Measurements from ENCODE around the gene TACR2.

Gene TACR2

GRCh38 chr10:69364232-69364940, 52.3 kb downstream of the TACR2 start:
- DNase-seq = no peak

GRCh38 chr10:69363666-69364065, 53.1 kb downstream of the TACR2 start:
- no peak for DNase-seq

GRCh38 chr10:69362471-69362954, 54.2 kb downstream of the TACR2 start:
- DNase-seq = no peak

GRCh38 chr10:69361303-69361614, 55.5 kb downstream of the TACR2 start:
- no peak for DNase-seq

DNA sequence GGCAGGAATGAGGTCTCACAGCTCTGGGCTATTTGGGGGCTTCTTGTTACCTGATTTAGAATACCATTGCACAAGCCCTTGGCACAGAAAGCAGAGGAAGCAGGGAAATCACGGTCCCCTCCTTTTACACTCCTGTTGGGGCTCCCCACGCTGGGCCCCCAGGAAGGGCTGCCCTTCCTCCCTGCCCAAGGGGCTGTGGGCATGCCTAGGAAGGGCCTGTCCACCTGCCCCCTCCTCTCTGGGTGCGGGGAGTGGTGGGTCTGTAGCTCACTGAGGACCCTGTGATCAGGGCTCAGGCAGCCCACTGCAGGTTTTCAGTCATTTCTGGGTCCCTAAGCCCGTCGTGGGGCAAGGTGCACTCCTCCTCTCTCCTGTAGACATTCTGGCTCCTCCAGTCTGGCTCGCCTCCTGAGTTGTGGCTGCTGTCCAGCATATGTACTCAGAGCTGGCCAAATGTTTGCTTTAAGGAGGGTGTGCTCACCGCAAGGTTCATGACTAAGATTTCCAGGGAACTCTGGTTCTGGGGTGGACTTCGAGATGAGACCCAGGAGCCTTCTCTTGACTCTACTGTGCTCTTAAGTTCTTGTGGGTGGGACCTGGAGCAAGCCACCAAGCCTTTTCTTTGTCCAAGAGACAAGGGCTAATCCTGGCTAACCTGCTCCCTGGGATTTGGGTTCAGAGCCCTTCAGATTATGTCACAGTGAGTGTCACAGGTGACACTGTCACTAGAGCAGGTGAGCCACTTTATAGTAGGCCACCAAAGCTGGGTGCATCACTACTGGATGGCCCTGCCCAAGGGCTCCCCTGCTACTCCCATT, 56.0 kb downstream of the TACR2 start:
- DNase-seq = no peak

DNA sequence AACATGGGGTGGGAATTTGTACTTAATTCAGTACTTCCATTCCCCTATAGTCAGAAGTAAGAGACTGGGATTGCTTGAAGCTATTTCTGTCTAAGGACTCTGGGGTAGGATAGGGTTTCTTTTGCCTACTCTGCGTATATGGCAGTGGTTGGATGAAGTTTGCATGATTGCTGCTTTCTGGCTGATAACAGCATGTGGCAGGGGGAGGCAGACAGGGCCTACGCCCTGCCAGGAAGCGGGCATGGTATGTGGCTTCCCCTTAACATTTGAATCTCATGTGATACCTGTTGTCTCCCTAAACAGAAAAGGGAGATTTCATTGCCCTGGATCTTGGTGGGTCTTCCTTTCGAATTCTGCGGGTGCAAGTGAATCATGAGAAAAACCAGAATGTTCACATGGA, 57.1 kb downstream of the TACR2 start:
- no peak for DNase-seq

GRCh38 chr10:69359148-69359547, 57.6 kb downstream of the TACR2 start:
- no peak for DNase-seq

DNA sequence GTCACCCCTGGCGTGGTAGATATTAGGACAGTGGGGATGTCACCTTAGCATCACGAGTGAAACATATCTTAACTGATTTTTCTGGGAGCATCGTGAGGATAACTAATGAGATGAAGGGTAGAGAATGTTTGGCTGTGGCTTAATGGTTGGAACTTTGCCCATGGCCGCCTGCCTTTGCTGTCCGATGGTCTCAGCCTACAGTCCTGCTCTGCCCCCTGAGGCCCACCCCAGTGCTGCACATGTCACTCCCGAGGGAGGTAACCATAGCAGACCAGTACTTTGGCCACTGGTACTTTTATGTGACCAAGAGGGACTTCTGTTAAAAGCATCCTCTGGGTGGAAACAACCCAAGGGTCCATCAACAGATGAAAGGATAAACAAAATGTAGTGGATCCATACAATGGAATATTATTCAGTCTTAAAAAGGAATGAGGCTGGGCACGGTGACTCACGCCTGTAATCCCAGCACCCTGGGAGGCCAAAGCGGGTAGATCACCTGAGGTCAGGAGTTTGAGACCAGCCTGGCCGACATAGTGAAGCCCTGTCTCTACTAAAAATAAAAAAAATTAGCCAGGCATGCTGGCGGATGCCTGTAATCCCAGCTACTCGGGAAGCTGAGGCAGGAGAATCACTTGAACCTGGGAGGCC, 58.4 kb downstream of the TACR2 start:
- DNase-seq = no peak

GRCh38 chr10:69356187-69356586, 60.5 kb downstream of the TACR2 start:
- DNase-seq = no peak

GRCh38 chr10:69353977-69354635, 62.6 kb downstream of the TACR2 start:
- DNase-seq = no peak
